ENCODE data around the gene EXOC6. TPM values are rescaled to one million over a fixed set of nuclear protein-coding genes. Genes with fewer than 3 reads are reported as not detected.

EXOC6 gene
- total and polyA plus RNA-seq, 10 of the 15 experiments (the other 5 are each of a cell fraction or from before 2014, with no cell fraction given), result 7.6 to 53.8 (median 13.3) TPM

DNA sequence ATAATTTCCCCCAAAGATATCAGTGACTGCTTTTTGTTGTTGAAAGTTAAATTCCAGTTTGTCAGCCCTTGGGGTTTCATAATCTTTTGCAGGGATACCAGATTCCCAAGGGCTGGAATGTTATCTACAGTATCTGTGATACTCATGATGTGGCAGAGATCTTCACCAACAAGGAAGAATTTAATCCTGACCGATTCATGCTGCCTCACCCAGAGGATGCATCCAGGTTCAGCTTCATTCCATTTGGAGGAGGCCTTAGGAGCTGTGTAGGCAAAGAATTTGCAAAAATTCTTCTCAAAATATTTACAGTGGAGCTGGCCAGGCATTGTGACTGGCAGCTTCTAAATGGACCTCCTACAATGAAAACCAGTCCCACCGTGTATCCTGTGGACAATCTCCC is 228.6 kb downstream of the EXOC6 start:
- Histone ChIP-seq H4K20me1 (ENCODE audit: control insufficient read depth, insufficient read depth) (no peaks in the 10 kb centered on the region; the same call in 1 of the 2 replicates), H2AFZ (ENCODE audit: control insufficient read depth, low read depth, low read length) (no peak overlapping the region), H3K27me3 (replicated peaks in 1 of 2; ENCODE audit: control insufficient read depth in 2 of 2, insufficient read depth in 2 of 2, low read length in 1 of 2) (peaks cover 28 to 29% of the 10 kb centered on the region in 2 experiments; a peak in 3 of 4 replicates), H3K36me3 (ENCODE audit: control insufficient read depth in 2 of 2, insufficient read depth in 2 of 2, low read length in 1 of 2) (no peaks in the 10 kb centered on the region), H3K9me3 (replicated peaks; ENCODE audit: control insufficient read depth, insufficient read depth, low read length) (no peaks in the 10 kb centered on the region), H3K79me2 (ENCODE audit: control insufficient read depth, insufficient read depth, low read length) (no peaks in the 10 kb centered on the region), H3K4me1 (ENCODE audit: control insufficient read depth, insufficient read depth, low read length) (peaks cover 18% of the 10 kb centered on the region), H3K4me2 (ENCODE audit: control insufficient read depth, insufficient read depth) (no peak overlapping the region), H3K4me3 (no peak overlapping the region), H3K27ac (ENCODE audit: control insufficient read depth, insufficient read depth) (no peak overlapping the region), H3K9ac (ENCODE audit: control insufficient read depth, insufficient read depth, low read length) (no peak overlapping the region)
- DNase-seq (ENCODE audit: low read depth, low spot score) (no peak), ATAC-seq (no peak), FAIRE-seq (no peak)
- TF ChIP-seq SIN3A (IDR thresholded peaks at IDR 0.05; ENCODE audit: low read depth, low read length) (no peak), ZNF274 (IDR thresholded peaks at IDR 0.05; ENCODE audit: insufficient read depth, insufficient read length) (no peak), ZNF384 (IDR thresholded peaks at IDR 0.05; ENCODE audit: borderline replicate concordance, low read depth, low read length) (no peak), RCOR1 (conservative IDR thresholded peaks at IDR 0.05; ENCODE audit: low read depth, low read length) (no peak), POLR2A (IDR thresholded peaks at IDR 0.05; ENCODE audit: low read depth, low read length) (no peak), CTCF (IDR thresholded peaks at IDR 0.05 in 2 of 3, conservative IDR thresholded peaks at IDR 0.05 in 1 of 3; ENCODE audit: control insufficient read depth in 2 of 3, extremely low read depth in 1 of 3, insufficient read depth in 1 of 3, low read depth in 3 of 3, low read length in 3 of 3) (no peak), STAT3 (IDR thresholded peaks at IDR 0.05; ENCODE audit: low read depth, low read length) (no peak), BCL11A (IDR thresholded peaks at IDR 0.05; ENCODE audit: low read depth, low read length) (no peak), JUND (IDR thresholded peaks at IDR 0.05; ENCODE audit: low read depth, low read length) (no peak), MYB (IDR thresholded peaks at IDR 0.05; ENCODE audit: borderline replicate concordance, low read depth, low read length) (no peak), TBL1XR1 (IDR thresholded peaks at IDR 0.05; ENCODE audit: low read depth, low read length) (no peak), HDGF (IDR thresholded peaks at IDR 0.05) (no peak), TCF12 (IDR thresholded peaks at IDR 0.05; ENCODE audit: low read depth, low read length) (no peak), POLR2AphosphoS2 (IDR thresholded peaks at IDR 0.05; ENCODE audit: low read depth, low read length) (no peak), LARP7 (IDR thresholded peaks at IDR 0.05) (no peak)
- TF ChIP-seq, protein P1, sequence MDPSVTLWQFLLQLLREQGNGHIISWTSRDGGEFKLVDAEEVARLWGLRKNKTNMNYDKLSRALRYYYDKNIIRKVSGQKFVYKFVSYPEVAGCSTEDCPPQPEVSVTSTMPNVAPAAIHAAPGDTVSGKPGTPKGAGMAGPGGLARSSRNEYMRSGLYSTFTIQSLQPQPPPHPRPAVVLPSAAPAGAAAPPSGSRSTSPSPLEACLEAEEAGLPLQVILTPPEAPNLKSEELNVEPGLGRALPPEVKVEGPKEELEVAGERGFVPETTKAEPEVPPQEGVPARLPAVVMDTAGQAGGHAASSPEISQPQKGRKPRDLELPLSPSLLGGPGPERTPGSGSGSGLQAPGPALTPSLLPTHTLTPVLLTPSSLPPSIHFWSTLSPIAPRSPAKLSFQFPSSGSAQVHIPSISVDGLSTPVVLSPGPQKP (IDR thresholded peaks at IDR 0.05; ENCODE audit: low read depth, low read length), result no peak
- TF ChIP-seq, protein P2, sequence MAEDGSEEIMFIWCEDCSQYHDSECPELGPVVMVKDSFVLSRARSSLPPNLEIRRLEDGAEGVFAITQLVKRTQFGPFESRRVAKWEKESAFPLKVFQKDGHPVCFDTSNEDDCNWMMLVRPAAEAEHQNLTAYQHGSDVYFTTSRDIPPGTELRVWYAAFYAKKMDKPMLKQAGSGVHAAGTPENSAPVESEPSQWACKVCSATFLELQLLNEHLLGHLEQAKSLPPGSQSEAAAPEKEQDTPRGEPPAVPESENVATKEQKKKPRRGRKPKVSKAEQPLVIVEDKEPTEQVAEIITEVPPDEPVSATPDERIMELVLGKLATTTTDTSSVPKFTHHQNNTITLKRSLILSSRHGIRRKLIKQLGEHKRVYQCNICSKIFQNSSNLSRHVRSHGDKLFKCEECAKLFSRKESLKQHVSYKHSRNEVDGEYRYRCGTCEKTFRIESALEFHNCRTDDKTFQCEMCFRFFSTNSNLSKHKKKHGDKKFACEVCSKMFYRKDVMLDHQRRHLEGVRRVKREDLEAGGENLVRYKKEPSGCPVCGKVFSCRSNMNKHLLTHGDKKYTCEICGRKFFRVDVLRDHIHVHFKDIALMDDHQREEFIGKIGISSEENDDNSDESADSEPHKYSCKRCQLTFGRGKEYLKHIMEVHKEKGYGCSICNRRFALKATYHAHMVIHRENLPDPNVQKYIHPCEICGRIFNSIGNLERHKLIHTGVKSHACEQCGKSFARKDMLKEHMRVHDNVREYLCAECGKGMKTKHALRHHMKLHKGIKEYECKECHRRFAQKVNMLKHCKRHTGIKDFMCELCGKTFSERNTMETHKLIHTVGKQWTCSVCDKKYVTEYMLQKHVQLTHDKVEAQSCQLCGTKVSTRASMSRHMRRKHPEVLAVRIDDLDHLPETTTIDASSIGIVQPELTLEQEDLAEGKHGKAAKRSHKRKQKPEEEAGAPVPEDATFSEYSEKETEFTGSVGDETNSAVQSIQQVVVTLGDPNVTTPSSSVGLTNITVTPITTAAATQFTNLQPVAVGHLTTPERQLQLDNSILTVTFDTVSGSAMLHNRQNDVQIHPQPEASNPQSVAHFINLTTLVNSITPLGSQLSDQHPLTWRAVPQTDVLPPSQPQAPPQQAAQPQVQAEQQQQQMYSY (CRISPR knock-in tag; IDR thresholded peaks at IDR 0.05), result no peak
- ChIA-PET RAD21 (ENCODE audit: unreplicated experiment) (interaction anchor here (1.2 to 1.9 kb wide), 2 partner anchors 215 to 276 kb away, joined by 4 to 5 read pairs; no protein-coding TSS in a partner anchor), CTCF (interaction anchor here (0.7 to 3.2 kb wide), 10 partner anchors 38 to 299 kb away, joined by 3 to 18 read pairs (median 5); no protein-coding TSS in a partner anchor), POLR2A (no interaction called here), SMC1A (ENCODE audit: uncharacterized antibody, unreplicated experiment) (interaction anchor here (0.8 to 1.3 kb wide), 5 partner anchors 66 to 276 kb away, joined by 3 to 6 read pairs (median 3); no protein-coding TSS in a partner anchor)
- 3% methylated on average over 2 of the region's 2 CpGs for WGBS (ENCODE audit: insufficient coverage, insufficient replicate concordance, low lambda C conversion rate, missing lambda C conversion rate)
- in situ Hi-C loops (cut with MboI) (no loop called here), intact Hi-C loops (cut with micrococcal nuclease; ENCODE audit: unreplicated experiment) (loop anchor here (10.0 kb wide), 2 partner anchors 192 to 428 kb away; no protein-coding TSS in a partner anchor)
- no TSS peak for BruUV-seq (replicated peaks)
